NK-92 (cell line): Measurements from ENCODE around the gene DIP2B.

Source experiments
- DNase-seq: peaks from one replicate; lab custom pipeline; 2025; ENCODE audit not compliant: unreplicated experiment; lab: John Stamatoyannopoulos, UW

Gene DIP2B

DNA sequence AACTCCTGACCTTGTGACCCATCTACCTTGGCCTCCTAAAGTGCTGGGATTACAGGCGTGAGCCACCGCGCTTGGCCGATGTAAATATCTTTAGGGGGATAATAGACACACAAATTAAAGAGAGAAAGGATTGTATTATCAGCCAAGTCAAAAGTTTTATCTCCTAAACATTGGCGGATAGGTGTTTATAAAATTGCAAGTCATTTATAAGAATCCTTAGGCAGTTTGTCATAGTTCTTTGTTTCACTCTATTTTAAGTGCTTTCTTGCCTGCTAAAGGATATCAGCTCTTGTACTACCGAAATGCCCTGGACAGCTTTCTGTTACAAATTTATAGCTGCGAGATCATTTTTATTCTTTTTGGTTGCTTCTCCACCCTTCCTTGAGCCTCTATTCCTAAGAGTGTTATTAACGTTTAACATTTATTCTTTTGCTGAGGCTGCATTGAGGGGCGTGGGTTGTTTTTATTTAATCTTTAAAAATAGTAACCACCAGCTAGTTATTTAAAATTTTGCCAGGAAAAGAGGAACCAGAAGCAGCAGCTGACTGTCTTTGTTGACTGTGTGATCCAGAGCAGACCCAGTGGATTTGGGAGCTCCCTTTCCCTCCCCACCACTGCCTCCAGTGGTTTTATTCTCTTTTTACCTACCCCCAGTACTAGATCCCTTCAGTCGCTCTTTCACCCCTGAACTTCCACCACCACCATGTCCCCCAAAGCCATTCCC, 106.4 kb downstream of the DIP2B start:
- DNase-seq, result no peak

- no peak for DNase-seq
Observed at GRCh38 chr12:50612882-50613281, 108.1 kb downstream of the DIP2B start.

- DNase-seq, result no peak
Observed at GRCh38 chr12:50613463-50613862, 108.7 kb downstream of the DIP2B start.

GRCh38 chr12:50614167-50614759, 109.5 kb downstream of the DIP2B start:
- DNase-seq, result no peak

DNA sequence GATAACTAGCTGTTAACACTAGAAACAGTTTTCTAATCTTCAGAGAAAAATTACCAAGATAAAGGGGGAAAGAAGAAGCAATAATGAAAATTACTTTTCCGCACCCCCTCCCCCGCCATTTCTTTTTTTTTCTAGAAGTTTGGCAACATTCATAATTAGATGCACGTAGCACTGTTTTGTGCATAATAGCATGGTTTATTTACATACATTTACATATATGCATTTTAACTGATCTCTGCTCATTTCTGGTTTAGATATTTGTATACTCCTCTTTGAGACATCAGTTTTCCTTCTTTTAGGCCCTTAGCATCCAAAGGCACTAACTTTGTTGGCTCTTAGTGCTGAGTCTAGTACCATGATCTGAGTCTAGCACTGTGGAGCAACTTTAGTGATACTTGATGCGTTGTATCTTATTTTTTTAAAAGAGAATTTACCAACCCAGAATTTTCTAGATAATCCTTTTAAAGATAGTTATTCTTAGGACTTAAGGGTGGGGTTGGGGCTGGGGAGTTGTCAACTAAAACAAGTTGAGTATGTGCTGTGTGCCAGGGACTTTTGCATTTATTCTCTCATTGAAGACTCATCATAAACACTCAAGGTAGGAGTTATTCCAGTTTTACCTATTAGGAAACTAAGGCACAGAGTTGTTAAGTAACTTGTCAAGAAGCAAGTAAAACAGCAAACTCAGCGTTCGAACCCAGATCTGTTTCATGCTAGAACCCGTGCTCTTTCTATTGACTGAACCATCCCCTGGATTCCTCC, 110.5 kb downstream of the DIP2B start:
- DNase-seq, result no peak

DNA sequence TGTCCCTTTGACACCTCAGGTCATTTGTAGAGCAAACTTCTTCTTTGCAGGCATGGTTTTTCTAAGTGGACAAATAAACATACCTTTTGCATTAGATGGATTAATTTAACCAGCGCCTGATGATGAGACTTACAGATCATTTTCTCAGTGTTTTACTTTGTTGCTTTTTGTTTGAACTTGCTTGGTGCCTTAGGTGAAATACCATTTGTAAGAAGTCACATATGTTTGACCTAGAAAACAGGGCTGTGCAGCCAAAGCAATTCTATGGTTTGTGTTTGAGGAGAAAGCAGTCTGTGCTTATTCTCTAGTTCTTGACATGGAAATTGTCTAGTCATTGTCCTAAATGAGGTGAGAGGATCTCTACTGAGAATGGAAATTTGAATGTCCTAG, 111.1 kb downstream of the DIP2B start:
- DNase-seq, result no peak

DNA sequence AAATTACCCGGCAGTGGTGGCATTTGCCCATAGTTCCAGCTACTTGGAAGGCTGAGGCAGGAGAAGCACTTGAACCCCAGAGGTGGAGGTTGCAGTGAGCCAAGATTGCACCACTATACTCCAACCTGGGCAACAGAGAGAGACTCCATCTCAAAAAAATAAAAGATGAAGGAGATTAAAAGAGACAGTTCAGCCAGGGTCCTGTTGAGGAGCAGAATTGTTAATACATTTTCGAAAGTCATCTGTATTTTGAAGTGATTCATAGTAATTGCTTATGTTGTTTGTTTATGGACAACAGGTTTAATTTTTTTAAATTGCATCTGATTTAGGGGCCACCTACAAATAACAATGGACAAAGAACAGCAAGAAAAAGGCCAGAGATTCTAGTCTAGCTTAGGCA, 112.9 kb downstream of the DIP2B start:
- DNase-seq, result no peak

- no peak for DNase-seq
Observed at GRCh38 chr12:50618864-50619609, 114.3 kb downstream of the DIP2B start.

DNA sequence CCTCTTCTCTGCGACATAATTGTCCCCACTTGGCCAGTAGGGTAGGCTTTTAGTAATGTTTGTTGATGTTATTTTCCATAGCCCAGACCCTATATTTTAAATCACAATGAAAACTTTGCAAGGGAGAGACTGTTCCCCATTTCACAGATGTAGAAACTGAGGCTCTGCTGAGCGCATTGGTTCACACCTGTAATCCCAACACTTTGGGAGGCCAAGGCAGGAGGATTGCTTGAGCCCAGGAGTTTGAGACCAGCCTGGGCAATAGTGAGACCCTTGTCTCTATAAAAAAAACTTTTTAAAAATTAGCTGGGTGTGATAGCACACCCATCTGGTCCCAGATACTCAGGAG, 114.8 kb downstream of the DIP2B start:
- DNase-seq, result no peak

- no peak for DNase-seq
Observed at GRCh38 chr12:50620109-50620977, 115.6 kb downstream of the DIP2B start.

DNA sequence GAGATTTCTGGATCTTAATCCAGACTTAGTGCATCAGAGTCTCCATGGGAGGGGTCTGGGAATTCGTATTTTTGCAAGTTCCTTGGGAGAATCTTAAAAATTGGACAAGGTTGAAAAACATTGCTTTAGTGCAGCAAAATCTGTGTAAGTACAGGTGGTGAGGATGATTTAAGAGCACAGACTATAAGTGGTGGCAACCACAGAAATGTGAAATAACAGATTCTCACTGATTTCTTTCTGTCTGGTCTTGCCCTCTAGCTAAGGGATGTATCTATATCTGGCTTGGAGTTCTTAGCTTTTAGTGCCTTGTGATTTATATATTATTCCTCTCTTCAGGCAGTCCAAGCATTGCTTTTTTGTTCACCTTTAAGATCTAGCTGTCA, 116.2 kb downstream of the DIP2B start:
- DNase-seq, result no peak

- no peak for DNase-seq
Observed at GRCh38 chr12:50621399-50622300, 116.9 kb downstream of the DIP2B start.

- no peak for DNase-seq
Observed at GRCh38 chr12:50625029-50625925, 120.5 kb downstream of the DIP2B start.

DNA sequence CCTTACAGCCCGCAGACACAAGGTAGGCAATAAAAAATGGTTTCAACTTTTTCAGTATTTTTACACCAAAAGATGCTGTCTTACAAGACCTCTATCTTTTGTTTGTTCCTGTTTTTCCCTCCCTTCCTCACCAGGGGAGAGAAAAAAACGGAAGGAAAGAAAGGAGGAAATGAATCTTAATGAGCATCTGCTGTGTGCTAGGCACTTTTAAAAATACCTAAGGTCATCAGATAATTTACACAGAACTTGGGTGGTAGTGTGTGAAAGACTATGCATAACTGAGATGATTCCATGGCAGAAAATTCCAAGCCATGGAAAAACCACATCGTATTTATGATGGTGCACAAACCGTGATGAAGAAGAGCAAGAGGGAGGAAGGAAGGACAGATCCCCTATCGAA, 121.2 kb downstream of the DIP2B start:
- DNase-seq, result no peak

- DNase-seq, result no peak
Observed at GRCh38 chr12:50627491-50627890, 122.7 kb downstream of the DIP2B start.

DNA sequence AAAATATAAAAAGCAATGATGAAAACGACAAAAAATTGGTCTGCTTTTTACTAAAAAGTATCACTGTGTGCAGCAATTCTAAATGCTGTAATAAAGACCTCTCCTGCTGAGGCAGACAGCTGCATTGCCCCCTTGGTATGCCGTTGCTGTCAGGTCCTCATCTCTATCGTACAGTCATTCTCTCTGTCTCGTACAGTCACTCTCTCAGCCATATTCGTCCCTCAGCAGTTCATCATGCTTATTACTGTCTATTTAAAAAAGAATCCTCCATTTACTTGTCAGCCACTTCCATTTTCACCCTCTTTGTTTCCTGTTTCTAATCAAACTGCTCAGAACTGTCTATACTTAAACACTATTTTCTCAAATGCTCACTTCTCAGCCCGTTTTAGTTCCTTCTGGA, 123.6 kb downstream of the DIP2B start:
- DNase-seq, result no peak

DNA sequence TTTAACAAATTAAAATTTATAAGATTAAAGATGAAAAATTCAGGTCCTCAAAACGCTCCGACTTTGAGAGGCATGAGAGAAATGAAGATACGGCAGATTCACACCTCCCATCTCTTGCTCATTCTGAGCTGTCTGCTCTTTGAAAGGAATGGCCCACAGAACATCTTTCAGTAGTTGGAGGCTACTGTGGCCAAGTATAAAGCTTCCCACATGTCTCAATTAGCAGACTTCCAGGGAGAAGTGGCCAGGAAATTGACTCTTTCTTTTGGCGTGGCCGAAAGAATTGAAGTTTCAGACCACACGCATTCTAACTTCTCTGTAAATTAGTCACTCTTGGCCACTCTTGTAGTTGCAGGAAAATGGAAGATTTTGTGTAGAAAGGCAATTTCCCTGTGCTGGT, 129.2 kb downstream of the DIP2B start:
- DNase-seq, result no peak

DNA sequence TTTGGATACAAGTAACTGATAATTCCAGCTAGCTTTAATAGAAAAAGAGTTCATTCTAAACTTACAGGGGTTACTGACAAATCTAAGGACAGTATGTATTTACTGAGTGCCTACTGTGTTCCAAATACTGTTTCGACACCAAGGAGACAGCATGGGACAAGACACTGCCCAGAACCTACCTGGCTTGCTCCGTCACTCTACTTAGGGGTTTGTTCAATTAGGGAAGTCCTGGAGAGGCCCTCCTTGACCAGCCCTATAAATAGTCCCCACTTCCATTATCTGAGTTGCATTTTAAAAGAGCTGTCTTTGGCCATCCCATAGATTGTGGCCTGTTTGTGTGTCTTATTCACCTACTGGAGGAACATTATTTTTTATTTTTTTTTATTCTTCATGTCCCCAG, 129.6 kb downstream of the DIP2B start:
- DNase-seq, result no peak

DNA sequence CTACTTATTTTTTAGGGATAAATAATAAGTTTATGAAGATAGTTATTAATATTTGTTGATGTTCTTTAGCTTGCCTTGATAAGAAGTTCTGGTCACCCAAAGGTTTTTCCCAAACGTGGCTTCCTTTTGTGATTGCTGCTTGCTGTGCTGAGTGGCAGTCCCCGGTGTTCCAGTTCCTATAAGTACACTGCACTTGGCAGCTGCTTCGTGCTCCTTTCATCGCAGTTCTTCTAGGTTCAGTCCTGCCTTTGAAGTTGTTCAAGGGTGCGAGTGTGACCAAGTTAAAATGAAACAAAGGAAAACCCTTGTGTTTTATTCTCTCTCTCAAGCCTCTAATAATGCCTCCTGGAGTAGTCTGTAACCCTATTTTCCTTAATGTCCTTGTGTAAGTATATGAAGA, 130.6 kb downstream of the DIP2B start:
- no peak for DNase-seq
